Uterine smooth muscle cell (primary cell): ENCODE measurements around the gene ZNF345. TPM values are rescaled to one million over a fixed set of nuclear protein-coding genes. Genes with fewer than 3 reads are reported as not detected.

Experiments
- total RNA-seq: library from RNA; depleted of rRNA; stranded (reverse); fragments of >200 nt; gene quantifications from 2 replicates; pipeline ENCODE4 v1.2.3, GENCODE V29; 2014

Gene ZNF345
- total RNA-seq = 2.3 and 2.4 TPM in 2 replicates

GRCh38 chr19:36850559-36851442, at the start of gene ZNF345:
TSS of gene ZNF345 (plus strand) at chr19:36850876. CDS start at chr19:36876831, 25,955 bp downstream.

GRCh38 chr19:36837906-36838783, 12.5 kb upstream of the ZNF345 start, which contains the start of gene ZNF790:
TSS of gene ZNF790 (minus strand) at chr19:36838387. CDS start at chr19:36825619, 12,768 bp downstream.

GRCh38 chr19:36915992-36916830, 65.5 kb downstream of the ZNF345 start, which contains the start of the genes ZNF568 and ZNF829:
TSS of gene ZNF568 (plus strand) at chr19:36916332. CDS start at chr19:36922771, 6,439 bp downstream.
TSS of gene ZNF829 (minus strand) at chr19:36916291. CDS start at chr19:36915167, 1,124 bp downstream.

Other genes starting within 250 kb of the ZNF345 start
- gene ZNF382, start 245.6 kb upstream of the ZNF345 start, total RNA-seq = 6.8 and 9.6 TPM in 2 replicates
- gene ZNF461, start 184.0 kb upstream of the ZNF345 start, total RNA-seq = 8.7 and 10.9 TPM in 2 replicates
- gene ZNF567, start 163.3 kb upstream of the ZNF345 start, total RNA-seq = 4.0 and 7.9 TPM in 2 replicates
- 2.9 and 3.1 TPM in 2 replicates for gene ZNF850, start 78.1 kb upstream of the ZNF345 start, total RNA-seq
- gene ZNF790, start 12.5 kb upstream of the ZNF345 start, total RNA-seq = 5.0 and 7.2 TPM in 2 replicates
- gene ZNF829, start 65.4 kb downstream of the ZNF345 start, total RNA-seq = 3.7 TPM in 2 replicates
- gene ZNF568, start 65.5 kb downstream of the ZNF345 start, total RNA-seq = 11.4 and 13.5 TPM in 2 replicates
- gene ZNF420, start 227.6 kb downstream of the ZNF345 start, total RNA-seq = 6.6 and 7.9 TPM in 2 replicates